K562 (cell line): ENCODE results near the gene MYO3B. TPM values are rescaled to one million over a fixed set of nuclear protein-coding genes. Genes with fewer than 3 reads are reported as not detected.

Experiments
- ATAC-seq: fragments of 200-7000 bp; cut with Tn5 transposase; 3 replicates; pipeline ENCODE4 v1.9.1; 2020; ENCODE audit warnings: moderate library complexity
- BruUV-seq: library from RNA; stranded (reverse); fragments of 400-500 nt; replicated peaks from 2 replicates; lab custom pipeline; 2021; lab: Mats Ljungman, UMichigan
- CTCF ChIA-PET: fragments of 300-600 bp; formaldehyde crosslinking; extraction: SDS; loops from one replicate; lab custom pipeline; 2021; ENCODE audit warnings: low intra/inter-chr PET ratio; lab: Yijun Ruan, JAX
- POLR2A ChIA-PET: fragments of 300-600, 350-650 bp; sonication (Branson Sonifier 250); formaldehyde crosslinking; extraction: SDS; loops from one replicate; lab custom pipeline; 2021; ENCODE audit warnings: antibody characterized with exemption, inconsistent platforms; lab: Yijun Ruan, JAX
- DNase-seq, 4 experiments: peaks; one replicate each; pipeline versions ENCODE4 v3.0.0 to v3.0.0-alpha.2; 2011 to 2018; ENCODE audit warnings: low spot score in 3 of 4, mixed read lengths in 3 of 4; ENCODE audit errors: extremely low read depth in 1 of 4
- FAIRE-seq: peaks from 2 replicates; lab custom pipeline; 2011; peaks lifted over from hg19 to GRCh38; lab: Jason Lieb, UNC
- H2AFZ ChIP-seq: 2 replicates; pipeline ENCODE4 v1.6.0; 2011; ENCODE audit warnings: low read depth, low read length, control low read depth, inconsistent platforms
- H3K27ac ChIP-seq: fragments of 200-600 bp; 3 replicates; pipeline ENCODE4 v1.8.0; 2011; ENCODE audit warnings: low read depth, mild to moderate bottlenecking, control low read depth, inconsistent platforms, low read length, moderate library complexity, mixed read lengths; ENCODE audit errors: extremely low read depth
- H3K27me3 ChIP-seq, 2 experiments: fragments of 300-600 bp in 1 of 2; 2 replicates in 1 of 2; 3 replicates in 1 of 2; pipeline versions ENCODE4 v1.6.0 to v1.8.0; 2011; ENCODE audit warnings: inconsistent platforms in 2 of 2, low read length in 2 of 2, mild to moderate bottlenecking in 1 of 2, mixed read lengths in 1 of 2, moderate library complexity in 1 of 2; ENCODE audit not compliant: control insufficient read depth in 2 of 2, insufficient read depth in 2 of 2
- H3K36me3 ChIP-seq: fragments of 300-600 bp; 3 replicates; pipeline ENCODE4 v1.8.0; 2011; ENCODE audit warnings: mild to moderate bottlenecking, low read length, inconsistent platforms; ENCODE audit not compliant: control insufficient read depth, insufficient read depth
- H3K4me1 ChIP-seq, 2 experiments: fragments of 200-600 bp in 1 of 2; replicated peaks in 1 of 2; 2 replicates in 1 of 2; 3 replicates in 1 of 2; pipeline versions ENCODE4 v1.5.1 to v1.8.0; 2011; ENCODE audit warnings: inconsistent platforms in 2 of 2, low read length in 2 of 2, mild to moderate bottlenecking in 1 of 2, mixed read lengths in 1 of 2, moderate library complexity in 1 of 2; ENCODE audit not compliant: control insufficient read depth in 2 of 2, insufficient read depth in 2 of 2
- H3K4me2 ChIP-seq: 2 replicates; pipeline ENCODE4 v1.6.1; 2011; ENCODE audit warnings: low read length, control low read depth, inconsistent platforms, mixed read lengths; ENCODE audit not compliant: insufficient read depth
- H3K4me3 ChIP-seq: fragments of 200-600 bp; sonication (generic), shearing (Covaris generic); 2 replicates; pipeline ENCODE4 v1.5.1; 2016; ENCODE audit warnings: control low read depth, inconsistent platforms
- H3K79me2 ChIP-seq: fragments of 200-600 bp; 3 replicates; pipeline ENCODE4 v1.8.0; 2011; ENCODE audit warnings: low read length, inconsistent platforms; ENCODE audit not compliant: control insufficient read depth, insufficient read depth
- H3K9ac ChIP-seq, 2 experiments: 2 replicates each; pipeline versions ENCODE4 v1.6.0 to v1.6.1; 2011; ENCODE audit warnings: low read depth in 2 of 2, low read length in 2 of 2, control low read depth in 1 of 2, inconsistent platforms in 1 of 2, mild to moderate bottlenecking in 1 of 2, mixed read lengths in 1 of 2; ENCODE audit not compliant: insufficient read depth in 1 of 2
- H3K9me1 ChIP-seq: one replicate; pipeline ENCODE4 v1.6.0; 2011; ENCODE audit warnings: inconsistent platforms, mild to moderate bottlenecking, low read length, moderate library complexity; ENCODE audit not compliant: control insufficient read depth, insufficient read depth
- H3K9me3 ChIP-seq: replicated peaks from 2 replicates; pipeline ENCODE4 v1.5.1; 2011; ENCODE audit warnings: low read depth, low read length, inconsistent platforms; ENCODE audit not compliant: control insufficient read depth, insufficient read depth
- H4K20me1 ChIP-seq: replicated peaks from 2 replicates; pipeline ENCODE4 v1.6.1; 2011; ENCODE audit warnings: low read length, inconsistent platforms, mixed read lengths; ENCODE audit not compliant: control insufficient read depth, insufficient read depth
- NFIC ChIP-seq: fragments of 450-650 bp; IDR thresholded peaks from 2 replicates; pipeline ENCODE4 v1.6.1; 2017; ENCODE audit warnings: mild to moderate bottlenecking, inconsistent platforms
- PCBP2 ChIP-seq: fragments of 200-400 bp; formaldehyde crosslinking; IDR thresholded peaks from 2 replicates; pipeline ENCODE4 v1.6.1; 2018; ENCODE audit warnings: low read length, low read depth, mild to moderate bottlenecking, moderate library complexity; ENCODE audit not compliant: poor library complexity, severe bottlenecking
- PHB ChIP-seq: fragments of 250-450 bp; sonication (Bioruptor Pico); IDR thresholded peaks from 2 replicates; pipeline ENCODE4 v1.5.0; 2021
- PURB ChIP-seq: sonication (generic); formaldehyde crosslinking; IDR thresholded peaks from 2 replicates; pipeline ENCODE4 v1.9.0; 2021; ENCODE audit warnings: low read depth, mild to moderate bottlenecking, missing genetic modification reagents
- ZBTB8A ChIP-seq: fragments of 450-650 bp; IDR thresholded peaks from 2 replicates; pipeline ENCODE4 v1.6.1; 2018; ENCODE audit warnings: mild to moderate bottlenecking, moderate library complexity; ENCODE audit not compliant: partially characterized antibody
- ZNF174 ChIP-seq: fragments of 250-450 bp; sonication (Bioruptor Pico); IDR thresholded peaks from 2 replicates; pipeline ENCODE4 v1.4.0; 2020; ENCODE audit warnings: mild to moderate bottlenecking
- ZNF23 ChIP-seq: fragments of 250-450 bp; sonication (Bioruptor Pico); IDR thresholded peaks from 2 replicates; pipeline ENCODE4 v1.4.0; 2020; ENCODE audit warnings: mild to moderate bottlenecking
- WGBS: fragments of 100-300 bp; shearing (Covaris generic); methylation state at CpG from one replicate; pipeline ENCODE4 v1.1.6; 2016; ENCODE audit warnings: low coverage, mixed read lengths; ENCODE audit not compliant: insufficient coverage; ENCODE audit errors: missing lambda C conversion rate; 5-methylcytosine and 5-hydroxymethylcytosine counted together
- in situ Hi-C: fragments of 300-500 bp; cut with MboI; formaldehyde crosslinking; loops from 4 replicates; pipeline ENCODE4 v1.15.0; 2018; ENCODE audit warnings: inconsistent platforms, mixed read lengths
- intact Hi-C: fragments of 100-400 bp; cut with micrococcal nuclease; formaldehyde crosslinking; loops from 2 replicates; pipeline ENCODE4 v1.14.2; 2022
- polyA plus RNA-seq, 8 experiments: library from polyadenylated mRNA; depleted of rRNA in 4 of 8; stranded (reverse) in 5 of 8; unstranded in 3 of 8; fragments of >200 nt; fragmentation: Nextera tagmentation in 2 of 8; fragmentation: Illumina TruSeq in 1 of 8; extraction: Ambion mirVana in 2 of 8; extraction: Trizol in 1 of 8; gene quantifications; 2 replicates each; pipeline versions ENCODE4 v1.2.1 to v1.2.3, GENCODE V29; 2011 to 2014; ENCODE audit warnings: inconsistent platforms in 1 of 8, missing spikeins in 1 of 8
- total RNA-seq, 7 experiments: library from RNA; depleted of rRNA in 6 of 7; stranded (reverse); fragments of >200 nt in 6 of 7; fragmentation: Illumina TruSeq in 2 of 7; extraction: Trizol in 2 of 7; gene quantifications; 2 replicates each; pipeline versions ENCODE4 v1.2.1 to v1.2.3, GENCODE V29; 2011 to 2021; ENCODE audit warnings: low replicate concordance in 1 of 7
- TF ChIP-seq, protein P1 (sequence below): sonication (generic); formaldehyde crosslinking; IDR thresholded peaks from 2 replicates; pipeline ENCODE4 v1.8.1; 2023; ENCODE audit warnings: mild to moderate bottlenecking, missing genetic modification reagents
- TF ChIP-seq, protein P2 (sequence below): sonication (generic); formaldehyde crosslinking; IDR thresholded peaks from 2 replicates; pipeline ENCODE4 v1.8.1; 2022; ENCODE audit warnings: missing genetic modification reagents
- TF ChIP-seq, protein P3 (sequence below): sonication (generic); formaldehyde crosslinking; IDR thresholded peaks from 2 replicates; pipeline ENCODE4 v1.8.0; 2022; ENCODE audit warnings: mild to moderate bottlenecking, missing genetic modification reagents
- TF ChIP-seq, protein P4 (sequence below): fragments of 450-650 bp; IDR thresholded peaks from 2 replicates; pipeline ENCODE4 v1.6.1; 2017; ENCODE audit warnings: antibody characterized with exemption

Gene MYO3B
- total and polyA plus RNA-seq, 9 of the 15 experiments (the other 6 are each of a cell fraction or from before 2014, with no cell fraction given): 2.7 to 6.5 (median 3.6) TPM

DNA sequence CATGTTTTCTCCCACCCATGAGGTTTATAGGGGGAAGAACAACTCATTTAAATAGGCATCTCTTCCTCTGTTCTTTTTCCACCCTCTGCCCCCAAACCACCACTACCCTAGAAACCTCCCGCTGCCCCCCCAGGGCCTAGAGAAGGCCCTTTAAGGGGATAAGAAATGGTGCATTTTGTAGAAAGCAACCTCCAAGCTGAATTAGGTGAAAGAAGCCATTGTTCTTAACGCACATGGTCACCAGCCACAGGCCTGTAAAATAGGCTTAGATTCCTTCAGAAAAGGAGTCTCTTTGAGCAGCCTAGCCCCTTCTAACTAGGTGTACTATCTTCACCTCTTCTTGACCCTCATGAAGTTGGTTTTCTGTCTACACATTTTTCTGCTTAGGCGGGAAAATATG is 418.6 kb downstream of the MYO3B start:
- CTCF ChIA-PET: no interaction called here
- no peaks in the 10 kb centered on the region for H3K79me2 ChIP-seq
- no peaks in the 10 kb centered on the region for H3K36me3 ChIP-seq
- intact Hi-C loops: no loop called here
- DNase-seq: no peak
- in situ Hi-C loops: no loop called here
- WGBS: 17% methylated on average over 3 of the region's 3 CpGs
- no peak overlapping the region for H2AFZ ChIP-seq
- H3K4me2 ChIP-seq: no peak overlapping the region
- POLR2A ChIA-PET: interaction anchor here (0.7 to 1.5 kb wide), 3 partner anchors 8 to 298 kb away, joined by 3 to 4 read pairs (median 3); no protein-coding TSS in a partner anchor
- H4K20me1 ChIP-seq: no peaks in the 10 kb centered on the region
- H3K9ac ChIP-seq: no peak overlapping the region
- BruUV-seq: no TSS peak
- peaks cover 2 to 13% of the 10 kb centered on the region in 2 experiments; a peak in 3 of 5 replicates for H3K27me3 ChIP-seq
- no peaks in the 10 kb centered on the region for H3K9me3 ChIP-seq
- H3K4me1 ChIP-seq: no peaks in the 10 kb centered on the region
- H3K27ac ChIP-seq: no peak overlapping the region
- no peak overlapping the region for H3K4me3 ChIP-seq
- no peaks in the 10 kb centered on the region for H3K9me1 ChIP-seq
- no peak for FAIRE-seq
- TF ChIP-seq, protein P1, sequence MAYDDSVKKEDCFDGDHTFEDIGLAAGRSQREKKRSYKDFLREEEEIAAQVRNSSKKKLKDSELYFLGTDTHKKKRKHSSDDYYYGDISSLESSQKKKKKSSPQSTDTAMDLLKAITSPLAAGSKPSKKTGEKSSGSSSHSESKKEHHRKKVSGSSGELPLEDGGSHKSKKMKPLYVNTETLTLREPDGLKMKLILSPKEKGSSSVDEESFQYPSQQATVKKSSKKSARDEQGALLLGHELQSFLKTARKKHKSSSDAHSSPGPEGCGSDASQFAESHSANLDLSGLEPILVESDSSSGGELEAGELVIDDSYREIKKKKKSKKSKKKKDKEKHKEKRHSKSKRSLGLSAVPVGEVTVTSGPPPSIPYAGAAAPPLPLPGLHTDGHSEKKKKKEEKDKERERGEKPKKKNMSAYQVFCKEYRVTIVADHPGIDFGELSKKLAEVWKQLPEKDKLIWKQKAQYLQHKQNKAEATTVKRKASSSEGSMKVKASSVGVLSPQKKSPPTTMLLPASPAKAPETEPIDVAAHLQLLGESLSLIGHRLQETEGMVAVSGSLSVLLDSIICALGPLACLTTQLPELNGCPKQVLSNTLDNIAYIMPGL: no peak
- TF ChIP-seq NFIC (no peak), PURB (CRISPR knock-in tag) (no peak), PCBP2 (no peak), ZNF174 (CRISPR knock-in tag) (no peak), PHB (CRISPR knock-in tag) (no peak), ZNF23 (CRISPR knock-in tag) (no peak), ZBTB8A (no peak)
- TF ChIP-seq, protein P2, sequence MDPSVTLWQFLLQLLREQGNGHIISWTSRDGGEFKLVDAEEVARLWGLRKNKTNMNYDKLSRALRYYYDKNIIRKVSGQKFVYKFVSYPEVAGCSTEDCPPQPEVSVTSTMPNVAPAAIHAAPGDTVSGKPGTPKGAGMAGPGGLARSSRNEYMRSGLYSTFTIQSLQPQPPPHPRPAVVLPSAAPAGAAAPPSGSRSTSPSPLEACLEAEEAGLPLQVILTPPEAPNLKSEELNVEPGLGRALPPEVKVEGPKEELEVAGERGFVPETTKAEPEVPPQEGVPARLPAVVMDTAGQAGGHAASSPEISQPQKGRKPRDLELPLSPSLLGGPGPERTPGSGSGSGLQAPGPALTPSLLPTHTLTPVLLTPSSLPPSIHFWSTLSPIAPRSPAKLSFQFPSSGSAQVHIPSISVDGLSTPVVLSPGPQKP (CRISPR knock-in tag): no peak
- TF ChIP-seq, protein P3, sequence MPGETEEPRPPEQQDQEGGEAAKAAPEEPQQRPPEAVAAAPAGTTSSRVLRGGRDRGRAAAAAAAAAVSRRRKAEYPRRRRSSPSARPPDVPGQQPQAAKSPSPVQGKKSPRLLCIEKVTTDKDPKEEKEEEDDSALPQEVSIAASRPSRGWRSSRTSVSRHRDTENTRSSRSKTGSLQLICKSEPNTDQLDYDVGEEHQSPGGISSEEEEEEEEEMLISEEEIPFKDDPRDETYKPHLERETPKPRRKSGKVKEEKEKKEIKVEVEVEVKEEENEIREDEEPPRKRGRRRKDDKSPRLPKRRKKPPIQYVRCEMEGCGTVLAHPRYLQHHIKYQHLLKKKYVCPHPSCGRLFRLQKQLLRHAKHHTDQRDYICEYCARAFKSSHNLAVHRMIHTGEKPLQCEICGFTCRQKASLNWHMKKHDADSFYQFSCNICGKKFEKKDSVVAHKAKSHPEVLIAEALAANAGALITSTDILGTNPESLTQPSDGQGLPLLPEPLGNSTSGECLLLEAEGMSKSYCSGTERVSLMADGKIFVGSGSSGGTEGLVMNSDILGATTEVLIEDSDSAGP: no peak
- TF ChIP-seq, protein P4, sequence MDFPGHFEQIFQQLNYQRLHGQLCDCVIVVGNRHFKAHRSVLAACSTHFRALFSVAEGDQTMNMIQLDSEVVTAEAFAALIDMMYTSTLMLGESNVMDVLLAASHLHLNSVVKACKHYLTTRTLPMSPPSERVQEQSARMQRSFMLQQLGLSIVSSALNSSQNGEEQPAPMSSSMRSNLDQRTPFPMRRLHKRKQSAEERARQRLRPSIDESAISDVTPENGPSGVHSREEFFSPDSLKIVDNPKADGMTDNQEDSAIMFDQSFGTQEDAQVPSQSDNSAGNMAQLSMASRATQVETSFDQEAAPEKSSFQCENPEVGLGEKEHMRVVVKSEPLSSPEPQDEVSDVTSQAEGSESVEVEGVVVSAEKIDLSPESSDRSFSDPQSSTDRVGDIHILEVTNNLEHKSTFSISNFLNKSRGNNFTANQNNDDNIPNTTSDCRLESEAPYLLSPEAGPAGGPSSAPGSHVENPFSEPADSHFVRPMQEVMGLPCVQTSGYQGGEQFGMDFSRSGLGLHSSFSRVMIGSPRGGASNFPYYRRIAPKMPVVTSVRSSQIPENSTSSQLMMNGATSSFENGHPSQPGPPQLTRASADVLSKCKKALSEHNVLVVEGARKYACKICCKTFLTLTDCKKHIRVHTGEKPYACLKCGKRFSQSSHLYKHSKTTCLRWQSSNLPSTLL: no peak
- TF ChIP-seq, all 486 proteins: peak for 0
- no peak for ATAC-seq
